ENCODE measurements around the gene GPR135. TPM values are rescaled to one million over a fixed set of nuclear protein-coding genes. Genes with fewer than 3 reads are reported as not detected.

Gene GPR135
- total RNA-seq, 1 experiment from 2014 or later: 9.1 TPM

GRCh38 chr14:59425322-59425935, 39.8 kb downstream of the GPR135 start:
- DNase-seq (ENCODE audit: extremely low read depth, low read depth): no peak

DNA sequence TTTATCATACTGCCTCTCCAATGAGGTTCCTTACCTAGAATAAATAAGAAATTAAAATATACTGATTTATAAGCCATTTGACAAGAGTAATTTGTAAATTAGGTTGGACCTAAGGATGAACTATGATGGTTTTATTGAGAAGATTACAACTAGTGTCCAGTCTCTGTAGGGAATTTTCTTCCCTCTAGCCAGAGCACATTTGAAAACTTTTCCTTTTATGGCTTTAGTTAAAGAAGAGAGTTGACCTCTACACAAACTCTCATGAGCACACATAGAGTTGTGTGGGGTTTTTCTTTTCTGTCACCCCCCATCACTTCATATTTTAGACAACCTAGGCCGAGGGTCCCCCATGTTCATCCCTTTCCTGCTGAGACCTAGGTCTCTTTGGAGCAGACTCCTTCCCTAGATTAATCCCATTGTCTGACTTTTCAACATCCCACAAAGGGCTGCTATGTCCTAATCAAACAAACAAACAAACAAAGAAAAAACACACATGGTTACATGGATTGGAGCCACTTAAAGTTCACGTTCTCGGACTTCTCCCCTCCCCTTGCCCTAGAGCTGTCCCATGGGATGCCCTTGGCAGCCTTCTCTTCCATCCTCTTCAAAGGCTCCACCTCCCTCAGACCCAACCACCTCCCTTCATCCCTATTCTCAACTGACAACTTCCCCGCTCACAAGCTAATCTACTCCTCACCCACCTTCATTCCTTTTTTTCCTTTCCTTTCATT, 40.7 kb downstream of the GPR135 start:
- no peak for DNase-seq (ENCODE audit: extremely low read depth, low read depth)

- DNase-seq (ENCODE audit: extremely low read depth, low read depth): no peak
Observed at GRCh38 chr14:59422069-59422881, 42.9 kb downstream of the GPR135 start.

GRCh38 chr14:59419303-59419702, 45.9 kb downstream of the GPR135 start:
- no peak for DNase-seq (ENCODE audit: extremely low read depth, low read depth)

DNA sequence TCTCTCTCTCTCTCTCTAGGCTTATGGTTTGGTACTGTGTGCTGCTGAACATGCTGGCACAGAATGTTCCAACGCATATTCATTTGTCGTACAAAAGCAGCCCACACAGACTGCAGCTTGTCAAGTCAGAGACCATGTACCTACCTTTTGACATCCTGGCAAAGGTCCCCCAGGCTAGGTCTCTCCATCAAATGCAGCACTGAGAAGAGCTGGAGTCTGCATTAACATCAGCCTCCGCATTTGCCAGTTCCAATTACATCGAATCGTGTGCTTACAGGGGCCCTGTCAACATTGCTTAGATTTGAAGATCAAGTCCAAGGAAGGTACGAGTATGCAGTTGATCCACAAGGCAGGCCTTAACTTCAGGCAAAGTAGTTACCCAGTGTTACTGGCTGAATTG, 47.9 kb downstream of the GPR135 start:
- DNase-seq (ENCODE audit: extremely low read depth, low read depth): no peak

GRCh38 chr14:59415836-59416602, 49.2 kb downstream of the GPR135 start:
- no peak for DNase-seq (ENCODE audit: extremely low read depth, low read depth)

Other genes with a start within 250 kb of the GPR135 start
- gene L3HYPDH, start 19.0 kb upstream of the GPR135 start, total RNA-seq (2014; rRNA removed; shearing (Covaris generic)): 87.8 and 96.2 TPM in 2 replicates
- 149 and 153 TPM in 2 replicates for gene JKAMP, start 19.1 kb upstream of the GPR135 start, total RNA-seq (2014; rRNA removed; shearing (Covaris generic))
- gene CCDC175, start 111.4 kb upstream of the GPR135 start, total RNA-seq (2014; rRNA removed; shearing (Covaris generic)): 0.12 TPM in 1 of 2 replicates, not detected in the other